Aorta (tissue), 5 donors: Measurements from ENCODE around the gene TTBK1. TPM values are rescaled to one million over a fixed set of nuclear protein-coding genes. Genes with fewer than 3 reads are reported as not detected.

Experiments used
- ATAC-seq: fragments of 200-7000 bp; cut with Tn5 transposase; one replicate; pipeline ENCODE4 v1.9.1; 2022; ENCODE audit warnings: moderate library complexity; ENCODE audit not compliant: low FRiP score
- DNase-seq, 2 donors: peaks; one replicate each; pipeline ENCODE4 v3.0.0-alpha.2; 2020
- H3K27ac ChIP-seq, 2 donors: one replicate each; pipeline ENCODE4 v1.5.1; 2013; ENCODE audit warnings: low read length in 2 of 2, mild to moderate bottlenecking in 2 of 2, moderate library complexity in 2 of 2, control low read depth in 1 of 2, inconsistent platforms in 1 of 2, low read depth in 1 of 2
- H3K27me3 ChIP-seq, 2 donors: one replicate each; pipeline ENCODE4 v1.6.1; 2013; ENCODE audit warnings: control low read depth in 1 of 2, low read length in 1 of 2, mild to moderate bottlenecking in 1 of 2, moderate library complexity in 1 of 2; ENCODE audit not compliant: insufficient read depth in 2 of 2, control insufficient read depth in 1 of 2
- H3K36me3 ChIP-seq, 2 donors: one replicate each; pipeline ENCODE4 v1.6.1; 2013; ENCODE audit warnings: control low read depth in 1 of 2, low read length in 1 of 2, mild to moderate bottlenecking in 1 of 2; ENCODE audit not compliant: insufficient read depth in 2 of 2, control insufficient read depth in 1 of 2
- H3K4me1 ChIP-seq, 2 donors: one replicate each; pipeline ENCODE4 v1.6.1; 2013; ENCODE audit warnings: low read length in 2 of 2, control low read depth in 1 of 2, mild to moderate bottlenecking in 1 of 2, moderate library complexity in 1 of 2; ENCODE audit not compliant: insufficient read depth in 2 of 2, control insufficient read depth in 1 of 2
- H3K4me3 ChIP-seq, 2 donors: one replicate each; pipeline ENCODE4 v1.5.1; 2013; ENCODE audit warnings: low read length in 2 of 2, control low read depth in 1 of 2, mild to moderate bottlenecking in 1 of 2
- H3K9me3 ChIP-seq: one replicate; pipeline ENCODE4 v1.6.1; 2013; ENCODE audit warnings: mild to moderate bottlenecking, low read length; ENCODE audit not compliant: control insufficient read depth
- WGBS, 2 donors: extraction: QIAGEN DNeasy Blood & Tissue Kit; methylation state at CpG; one replicate each; pipeline ENCODE4 v1.1.7; 2013; 5-methylcytosine and 5-hydroxymethylcytosine counted together
- intact Hi-C, 2 donors: fragments of 100-400 bp; cut with DNase I; formaldehyde crosslinking; loops; one replicate each; pipeline versions ENCODE4 v1.14.2 to v1.15.0; 2022
- polyA plus RNA-seq, 2 donors: library from polyadenylated mRNA; stranded (reverse); fragments of 200-250 nt; gene quantifications; one replicate each; pipeline ENCODE4 v1.2.3, GENCODE V29; 2013
- total RNA-seq, 2 donors: library from RNA; stranded (reverse); fragmentation: NEBNext Ultra II Directional; extraction: Animal tissue kit (Norgen Biotek cat#: 25700); gene quantifications; one replicate each; pipeline ENCODE4 v1.2.1, GENCODE V29; 2021
- donor health status: healthy with polysubstance abuse.
- donor health status: Bipolar disorder and iron deficiency.
- donor health status: DM: no; HTN: no; CAD: no.
- donor health status: DM: no; HTN: no; CAD: no.
- donor health status: DM: yes; HTN: yes; CAD: no.

Gene TTBK1
- total and polyA plus RNA-seq, 4 donors, result 0.12 TPM; not detected in 3

- no peak for DNase-seq
- no peaks in the 10 kb centered on the region for H3K4me1 ChIP-seq
- no peaks in the 10 kb centered on the region for H3K9me3 ChIP-seq
- H3K4me3 ChIP-seq, result no peak overlapping the region
- no peak overlapping the region for H3K27ac ChIP-seq
- no peak for ATAC-seq
- 91 to 96% methylated on average over 11 of the region's 11 CpGs for WGBS, 2 donors
- H3K36me3 ChIP-seq, result no peaks in the 10 kb centered on the region
- intact Hi-C loops, result no loop called here
- H3K27me3 ChIP-seq, result no peaks in the 10 kb centered on the region
Measured at GRCh38 chr6:43276577-43277305, 33.5 kb downstream of the TTBK1 start.

- DNase-seq (no peak), ATAC-seq (no peak)
- Histone ChIP-seq H3K36me3 (no peaks in the 10 kb centered on the region), H3K27me3 (no peaks in the 10 kb centered on the region), H3K27ac (no peak overlapping the region), H3K4me1 (no peaks in the 10 kb centered on the region), H3K9me3 (no peaks in the 10 kb centered on the region), H3K4me3 (no peak overlapping the region)
- 92% methylated on average over 6 of the region's 6 CpGs for WGBS, 2 donors
- intact Hi-C loops, result no loop called here
Measured at GRCh38 chr6:43277306-43277642, 34.0 kb downstream of the TTBK1 start.

- no peaks in the 10 kb centered on the region for H3K9me3 ChIP-seq
- H3K4me1 ChIP-seq, result no peaks in the 10 kb centered on the region
- no peak overlapping the region for H3K4me3 ChIP-seq
- ATAC-seq (no peak), DNase-seq (no peak)
- H3K27me3 ChIP-seq, result no peaks in the 10 kb centered on the region
- H3K27ac ChIP-seq, result no peak overlapping the region
- intact Hi-C loops, result no loop called here
- WGBS, 2 donors, result 86 to 90% methylated on average over 13 of the region's 13 CpGs
- H3K36me3 ChIP-seq, result no peaks in the 10 kb centered on the region
Measured at GRCh38 chr6:43277643-43278523, 34.6 kb downstream of the TTBK1 start.

- no peak overlapping the region for H3K4me3 ChIP-seq
- intact Hi-C loops, result no loop called here
- WGBS, 2 donors, result 52 to 65% methylated on average over 4 of the region's 4 CpGs
- DNase-seq, result no peak
- no peaks in the 10 kb centered on the region for H3K27me3 ChIP-seq
- H3K27ac ChIP-seq, result no peak overlapping the region
- H3K36me3 ChIP-seq, result no peaks in the 10 kb centered on the region
- H3K4me1 ChIP-seq, result no peaks in the 10 kb centered on the region
- no peak for ATAC-seq
- H3K9me3 ChIP-seq, result no peaks in the 10 kb centered on the region
Measured at GRCh38 chr6:43278524-43279078, 35.3 kb downstream of the TTBK1 start.

GRCh38 chr6:43280234-43280633, 37.0 kb downstream of the TTBK1 start:
- no peaks in the 10 kb centered on the region for H3K27me3 ChIP-seq
- H3K4me3 ChIP-seq, result no peak overlapping the region
- no peaks in the 10 kb centered on the region for H3K4me1 ChIP-seq
- H3K27ac ChIP-seq, result no peak overlapping the region
- DNase-seq, result no peak
- intact Hi-C loops, result no loop called here
- H3K36me3 ChIP-seq, result no peaks in the 10 kb centered on the region
- 78 to 83% methylated on average over 2 of the region's 2 CpGs for WGBS, 2 donors
- ATAC-seq, result no peak
- H3K9me3 ChIP-seq, result no peaks in the 10 kb centered on the region

GRCh38 chr6:43282060-43282459, 38.8 kb downstream of the TTBK1 start:
- H3K27me3 ChIP-seq, result no peaks in the 10 kb centered on the region
- H3K4me1 ChIP-seq, result no peaks in the 10 kb centered on the region
- H3K36me3 ChIP-seq, result no peaks in the 10 kb centered on the region
- no peaks in the 10 kb centered on the region for H3K9me3 ChIP-seq
- DNase-seq (no peak), ATAC-seq (no peak)
- H3K4me3 ChIP-seq, result no peak overlapping the region
- 79 to 82% methylated on average over 9 of the region's 9 CpGs for whole genome bisulfite sequencing, 2 donors
- intact Hi-C loops, result no loop called here
- H3K27ac ChIP-seq, result no peak overlapping the region

GRCh38 chr6:43282636-43283513, 39.6 kb downstream of the TTBK1 start:
- Histone ChIP-seq H3K4me1 (no peaks in the 10 kb centered on the region), H3K4me3 (no peak overlapping the region), H3K27me3 (no peaks in the 10 kb centered on the region), H3K36me3 (no peaks in the 10 kb centered on the region), H3K9me3 (no peaks in the 10 kb centered on the region), H3K27ac (no peak overlapping the region)
- no peak for DNase-seq
- intact Hi-C loops, result no loop called here
- no peak for ATAC-seq
- WGBS, 2 donors, result 84 to 91% methylated on average over 32 of the region's 32 CpGs

GRCh38 chr6:43283514-43283901, 40.2 kb downstream of the TTBK1 start:
- Histone ChIP-seq H3K36me3 (no peaks in the 10 kb centered on the region), H3K9me3 (no peaks in the 10 kb centered on the region), H3K27ac (no peak overlapping the region), H3K4me1 (no peaks in the 10 kb centered on the region), H3K4me3 (no peak overlapping the region), H3K27me3 (no peaks in the 10 kb centered on the region)
- WGBS, 2 donors, result 92% methylated on average over 18 of the region's 18 CpGs
- ATAC-seq (no peak), DNase-seq (no peak)
- intact Hi-C loops, result no loop called here
